Activated CD4-positive, alpha-beta T cell treated with anti-CD3 and anti-CD28 coated beads for 36 hours (primary cell): ENCODE measurements around the gene ACER3. TPM values are rescaled to one million over a fixed set of nuclear protein-coding genes. Genes with fewer than 3 reads are reported as not detected.

Source experiments
- ATAC-seq: fragments of 200-7000 bp; cut with Tn5 transposase; one replicate; pipeline ENCODE4 v1.10.0; 2021; ENCODE audit warnings: mild to moderate bottlenecking, moderate library complexity
- CTCF ChIA-PET: fragments of 350-600 bp; sonication (Branson Sonifier 250); formaldehyde crosslinking; loops from one replicate; lab custom pipeline; 2021; ENCODE audit warnings: antibody characterized with exemption; lab: Charles Lee
- POLR2A ChIA-PET: fragments of 350-600 bp; sonication (Branson Sonifier 250); formaldehyde crosslinking; loops from one replicate; lab custom pipeline; 2021; ENCODE audit warnings: antibody characterized with exemption, inconsistent platforms; lab: Charles Lee
- DNase-seq: peaks from one replicate; pipeline ENCODE4 v3.0.0-alpha.2; 2020
- H3K27ac Mint-ChIP-seq: one replicate; pipeline ENCODE4 v1.8.0; 2021; ENCODE audit warnings: mixed read lengths
- H3K27me3 Mint-ChIP-seq: one replicate; pipeline ENCODE4 v1.8.0; 2021; ENCODE audit warnings: mixed read lengths
- H3K36me3 Mint-ChIP-seq: one replicate; pipeline ENCODE4 v1.8.0; 2021; ENCODE audit warnings: low read depth, mixed read lengths
- H3K4me1 Mint-ChIP-seq: one replicate; pipeline ENCODE4 v1.8.0; 2021; ENCODE audit warnings: mixed read lengths
- H3K4me3 Mint-ChIP-seq: one replicate; pipeline ENCODE4 v1.8.0; 2021; ENCODE audit warnings: mild to moderate bottlenecking, moderate library complexity, mixed read lengths
- H3K9me3 Mint-ChIP-seq: one replicate; pipeline ENCODE4 v1.8.0; 2021; ENCODE audit warnings: low read depth, mixed read lengths
- intact Hi-C, 2 experiments: fragments of 100-400 bp; cut with DNase I in 1 of 2; cut with micrococcal nuclease in 1 of 2; formaldehyde crosslinking; loops; one replicate each; pipeline versions ENCODE4 v1.14.2 to v1.15.1; 2022 to 2024; cut with DNase I, micrococcal nuclease
- total RNA-seq, 2 experiments: library from RNA; stranded (reverse); gene quantifications; one replicate each; pipeline ENCODE4 v1.2.3, GENCODE V29; 2021

ACER3 gene
- total RNA-seq, 2 experiments from 2014 or later: 8.9 to 10.3 TPM

DNA sequence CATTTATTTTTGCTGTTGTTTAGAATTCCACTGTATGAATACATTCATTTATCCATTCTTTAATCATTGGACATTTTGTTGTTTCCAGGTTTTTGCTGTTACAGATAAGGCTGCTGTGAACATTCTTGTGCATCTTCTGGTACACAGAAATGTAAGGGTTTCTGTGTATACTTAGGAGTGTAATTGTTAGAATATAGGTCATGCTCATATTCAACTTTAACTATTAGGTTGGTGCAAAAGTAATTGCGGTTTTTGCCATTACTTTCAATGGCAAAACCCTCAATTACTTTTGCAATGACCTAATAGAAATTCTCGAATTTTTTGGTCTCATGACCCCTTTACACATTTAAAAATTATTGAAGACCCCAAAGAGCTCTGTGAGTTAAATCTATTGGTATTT lies 17.3 kb downstream of the ACER3 start:
- no peak overlapping the region for H3K27ac Mint-ChIP-seq
- H3K27me3 Mint-ChIP-seq: no peaks in the 10 kb centered on the region
- ChIA-PET CTCF (interaction anchor here (1.3 to 1.5 kb wide), 2 partner anchors 14 to 69 kb away, joined by 3 read pairs; no protein-coding TSS in a partner anchor), POLR2A (no interaction called here)
- H3K9me3 Mint-ChIP-seq: no peaks in the 10 kb centered on the region
- peaks cover 4% of the 10 kb centered on the region for H3K4me1 Mint-ChIP-seq
- H3K36me3 Mint-ChIP-seq: peaks cover 10% of the 10 kb centered on the region
- H3K4me3 Mint-ChIP-seq: no peak overlapping the region
- DNase-seq: no peak
- intact Hi-C loops: no loop called here
- no peak for ATAC-seq

DNA sequence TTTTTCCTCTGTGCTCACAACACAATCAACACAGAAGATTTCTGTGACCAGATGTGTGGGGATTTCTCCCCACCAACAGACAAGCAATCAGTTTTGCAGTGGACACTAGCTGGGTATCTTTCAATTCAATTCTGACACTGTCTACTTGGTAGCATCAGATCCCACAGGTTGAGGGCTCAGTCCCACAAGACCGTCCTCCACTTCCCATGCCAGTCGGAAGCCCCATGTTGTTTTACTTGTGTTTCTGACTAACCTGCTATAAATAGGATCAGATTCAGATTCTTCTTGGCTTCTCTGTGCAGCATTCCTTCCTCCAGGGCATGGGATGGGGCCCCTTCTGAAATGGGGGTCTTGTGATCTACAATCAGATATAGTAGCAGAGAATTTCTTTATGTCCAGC lies 19.6 kb downstream of the ACER3 start:
- CTCF ChIA-PET: interaction anchor here (1.0 to 1.7 kb wide), 2 partner anchors 14 to 40 kb away, joined by 3 read pairs; no protein-coding TSS in a partner anchor
- POLR2A ChIA-PET: no interaction called here
- H3K27me3 Mint-ChIP-seq: no peaks in the 10 kb centered on the region
- peaks cover 10% of the 10 kb centered on the region for H3K4me1 Mint-ChIP-seq
- no peak for DNase-seq
- peaks cover 10% of the 10 kb centered on the region for H3K36me3 Mint-ChIP-seq
- no peak for ATAC-seq
- intact Hi-C loops: no loop called here
- no peak overlapping the region for H3K4me3 Mint-ChIP-seq
- H3K27ac Mint-ChIP-seq: no peak overlapping the region
- no peaks in the 10 kb centered on the region for H3K9me3 Mint-ChIP-seq

- CTCF ChIA-PET: interaction anchor here (0.6 to 1.0 kb wide), 5 partner anchors 15 to 246 kb away, joined by 3 to 4 read pairs (median 4); no protein-coding TSS in a partner anchor
- no peak for ATAC-seq
- intact Hi-C loops: no loop called here
These were observed 20.2 kb downstream of the ACER3 start for GRCh38 chr11:76880956-76881355.

GRCh38 chr11:76885390-76886097 lies 24.8 kb downstream of the ACER3 start:
- POLR2A ChIA-PET: no interaction called here
- peak; percentile 42 for ATAC-seq
- H3K36me3 Mint-ChIP-seq: peaks cover 8% of the 10 kb centered on the region

More at GRCh38 chr11:76880956-76881355, 20.2 kb downstream of the ACER3 start:
- Mint-ChIP-seq H3K4me1 (peaks cover 15% of the 10 kb centered on the region), H3K9me3 (no peaks in the 10 kb centered on the region), H3K27ac (no peak overlapping the region), H3K4me3 (no peak overlapping the region), H3K36me3 (peaks cover 10% of the 10 kb centered on the region), H3K27me3 (no peaks in the 10 kb centered on the region)
- POLR2A ChIA-PET: interaction anchor here (1.2 kb wide), 1 partner anchor 78 kb away, joined by 3 read pairs; no protein-coding TSS in a partner anchor
- DNase-seq: no peak

GRCh38 chr11:76888989-76889388 lies 28.3 kb downstream of the ACER3 start:
- no peaks in the 10 kb centered on the region for H3K27me3 Mint-ChIP-seq
- H3K4me3 Mint-ChIP-seq: no peak overlapping the region
- peaks cover 10% of the 10 kb centered on the region for H3K4me1 Mint-ChIP-seq
- DNase-seq (no peak), ATAC-seq (peak; percentile 19)
- ChIA-PET POLR2A (no interaction called here), CTCF (interaction anchor here (0.7 to 1.2 kb wide), 4 partner anchors 13 to 286 kb away, joined by 3 to 4 read pairs (median 3); no protein-coding TSS in a partner anchor)
- no peak overlapping the region for H3K27ac Mint-ChIP-seq
- H3K9me3 Mint-ChIP-seq: no peaks in the 10 kb centered on the region
- intact Hi-C loops: no loop called here
- no peaks in the 10 kb centered on the region for H3K36me3 Mint-ChIP-seq

More at GRCh38 chr11:76885390-76886097, 24.8 kb downstream of the ACER3 start:
- intact Hi-C loops: no loop called here
- CTCF ChIA-PET: interaction anchor here (0.6 kb wide), 1 partner anchor 87 kb away, joined by 3 read pairs; no protein-coding TSS in a partner anchor
- Mint-ChIP-seq H3K27ac (no peak overlapping the region), H3K27me3 (no peaks in the 10 kb centered on the region), H3K4me3 (no peak overlapping the region), H3K9me3 (no peaks in the 10 kb centered on the region), H3K4me1 (peaks cover 10% of the 10 kb centered on the region)
- peak; percentile 15 for DNase-seq

GRCh38 chr11:76889411-76889975 lies 28.8 kb downstream of the ACER3 start:
- ChIA-PET POLR2A (no interaction called here), CTCF (interaction anchor here (0.7 to 1.2 kb wide), 4 partner anchors 13 to 286 kb away, joined by 3 to 4 read pairs (median 3); no protein-coding TSS in a partner anchor)
- no peaks in the 10 kb centered on the region for H3K36me3 Mint-ChIP-seq
- H3K4me3 Mint-ChIP-seq: no peak overlapping the region
- DNase-seq: no peak
- H3K27ac Mint-ChIP-seq: no peak overlapping the region
- no peaks in the 10 kb centered on the region for H3K27me3 Mint-ChIP-seq
- H3K4me1 Mint-ChIP-seq: peaks cover 10% of the 10 kb centered on the region
- no peak for ATAC-seq
- no peaks in the 10 kb centered on the region for H3K9me3 Mint-ChIP-seq
- intact Hi-C loops: no loop called here

GRCh38 chr11:76890329-76890728 lies 29.6 kb downstream of the ACER3 start:
- POLR2A ChIA-PET: no interaction called here

GRCh38 chr11:76891285-76891684 lies 30.6 kb downstream of the ACER3 start:
- intact Hi-C loops: no loop called here
- Mint-ChIP-seq H3K27ac (no peak overlapping the region), H3K27me3 (no peaks in the 10 kb centered on the region), H3K4me3 (no peak overlapping the region), H3K4me1 (peaks cover 3% of the 10 kb centered on the region), H3K9me3 (no peaks in the 10 kb centered on the region), H3K36me3 (no peaks in the 10 kb centered on the region)
- DNase-seq (no peak), ATAC-seq (no peak)
- POLR2A ChIA-PET: no interaction called here
- CTCF ChIA-PET: interaction anchor here (1.6 to 8.6 kb wide), 2 partner anchors 14 to 29 kb away, joined by 3 to 50 read pairs; no protein-coding TSS in a partner anchor

More at GRCh38 chr11:76890329-76890728, 29.6 kb downstream of the ACER3 start:
- DNase-seq (no peak), ATAC-seq (no peak)
- H3K4me3 Mint-ChIP-seq: no peak overlapping the region
- intact Hi-C loops: no loop called here
- CTCF ChIA-PET: interaction anchor here (0.8 to 8.6 kb wide), 2 partner anchors 27 to 30 kb away, joined by 3 to 50 read pairs; no protein-coding TSS in a partner anchor
- peaks cover 6% of the 10 kb centered on the region for H3K4me1 Mint-ChIP-seq
- H3K27ac Mint-ChIP-seq: no peak overlapping the region
- H3K36me3 Mint-ChIP-seq: no peaks in the 10 kb centered on the region
- no peaks in the 10 kb centered on the region for H3K9me3 Mint-ChIP-seq
- H3K27me3 Mint-ChIP-seq: no peaks in the 10 kb centered on the region

- intact Hi-C loops: no loop called here
- Mint-ChIP-seq H3K4me1 (peaks cover 3% of the 10 kb centered on the region), H3K9me3 (no peaks in the 10 kb centered on the region), H3K27me3 (no peaks in the 10 kb centered on the region), H3K4me3 (no peak overlapping the region), H3K36me3 (no peaks in the 10 kb centered on the region), H3K27ac (no peak overlapping the region)
- ChIA-PET CTCF (interaction anchor here (1.6 to 8.6 kb wide), 2 partner anchors 14 to 29 kb away, joined by 3 to 50 read pairs; no protein-coding TSS in a partner anchor), POLR2A (no interaction called here)
- no peak for DNase-seq
- ATAC-seq: no peak
These were observed 31.1 kb downstream of the ACER3 start for GRCh38 chr11:76891793-76892192.

DNA sequence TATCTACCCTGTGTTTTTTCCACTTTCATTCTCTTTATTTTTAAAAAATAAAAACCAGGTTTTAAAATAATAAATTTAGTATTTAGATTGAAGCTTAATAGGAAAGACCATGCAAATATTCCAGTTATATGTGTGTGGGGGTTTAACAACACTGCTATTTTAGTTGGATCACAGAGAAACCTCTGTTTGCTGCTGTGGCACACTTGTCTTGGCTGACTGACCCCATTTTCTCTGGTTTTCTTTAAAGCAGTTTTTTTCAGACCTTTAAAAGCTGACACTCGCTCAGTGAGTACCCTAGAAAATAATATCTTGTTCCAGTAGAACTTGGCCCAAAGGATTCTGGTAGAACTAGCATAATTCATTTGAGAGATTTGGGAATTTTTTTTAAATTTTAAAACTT lies 31.6 kb downstream of the ACER3 start:
- intact Hi-C loops: no loop called here
- POLR2A ChIA-PET: no interaction called here
- no peaks in the 10 kb centered on the region for H3K36me3 Mint-ChIP-seq
- peaks cover 3% of the 10 kb centered on the region for H3K4me1 Mint-ChIP-seq
- H3K4me3 Mint-ChIP-seq: no peak overlapping the region
- no peaks in the 10 kb centered on the region for H3K9me3 Mint-ChIP-seq
- DNase-seq: no peak
- CTCF ChIA-PET: interaction anchor here (1.6 to 8.6 kb wide), 2 partner anchors 15 to 28 kb away, joined by 3 to 50 read pairs; no protein-coding TSS in a partner anchor
- no peaks in the 10 kb centered on the region for H3K27me3 Mint-ChIP-seq
- no peak overlapping the region for H3K27ac Mint-ChIP-seq
- no peak for ATAC-seq

DNA sequence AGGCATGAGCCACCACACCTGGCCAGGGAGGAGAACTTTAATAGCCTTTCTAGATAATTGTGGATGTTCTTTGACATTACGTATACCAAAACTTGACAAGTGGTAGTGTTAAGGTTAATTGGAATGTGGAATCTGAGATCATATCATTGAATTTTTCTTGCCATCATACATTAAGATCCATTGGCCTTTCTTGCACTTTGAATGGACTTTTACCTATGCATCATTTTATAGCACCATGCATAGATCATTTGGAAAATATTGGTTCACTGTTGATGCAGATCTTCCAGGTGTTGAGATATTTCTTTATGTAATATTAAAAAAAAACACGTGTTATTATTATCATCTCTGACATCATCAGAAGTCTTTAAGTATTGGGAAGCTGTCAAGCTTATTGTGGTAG lies 36.5 kb downstream of the ACER3 start:
- H3K27ac Mint-ChIP-seq: no peak overlapping the region
- no peaks in the 10 kb centered on the region for H3K36me3 Mint-ChIP-seq
- ChIA-PET CTCF (interaction anchor here (0.6 to 8.6 kb wide), 3 partner anchors 23 to 605 kb away, joined by 3 to 50 read pairs (median 4); no protein-coding TSS in a partner anchor), POLR2A (no interaction called here)
- DNase-seq: no peak
- intact Hi-C loops: no loop called here
- ATAC-seq: no peak
- H3K27me3 Mint-ChIP-seq: no peaks in the 10 kb centered on the region
- H3K4me3 Mint-ChIP-seq: no peak overlapping the region
- H3K4me1 Mint-ChIP-seq: peaks cover 3% of the 10 kb centered on the region
- H3K9me3 Mint-ChIP-seq: no peaks in the 10 kb centered on the region
